ENCODE measurements around the gene UNC13A.

- no peak for TF ChIP-seq CTCF (IDR thresholded peaks at IDR 0.05)
- TF ChIP-seq EZH2phosphoT487 (IDR thresholded peaks at IDR 0.05) = no peak
- no peak for TF ChIP-seq EZH2 (IDR thresholded peaks at IDR 0.05)
Observed at GRCh38 chr19:17572638-17573037, 115.5 kb downstream of the UNC13A start.
